CD4-positive, alpha-beta memory T cell (primary cell): ENCODE measurements around the gene FAM78A. TPM values are rescaled to one million over a fixed set of nuclear protein-coding genes. Genes with fewer than 3 reads are reported as not detected.

ENCODE experiments used
- CTCF ChIA-PET: fragments of 350-600 bp; sonication (Branson Sonifier 250); formaldehyde crosslinking; loops from one replicate; lab custom pipeline; 2021; ENCODE audit warnings: inconsistent platforms; ENCODE audit not compliant: partially characterized antibody; lab: Charles Lee
- POLR2A ChIA-PET: fragments of 350-600 bp; sonication (Branson Sonifier 250); formaldehyde crosslinking; loops from one replicate; lab custom pipeline; 2021; ENCODE audit not compliant: partially characterized antibody; lab: Charles Lee
- DNase-seq, 5 donors: peaks; one replicate each; pipeline versions ENCODE4 v3.0.0 to v3.0.0-alpha.2; 2020 to 2022; ENCODE audit warnings: mixed read lengths in 1 of 5
- H3K27ac ChIP-seq: one replicate; pipeline ENCODE4 v1.7.0; 2013; ENCODE audit warnings: low read depth, low read length
- H3K27me3 ChIP-seq: 2 replicates; pipeline ENCODE4 v1.7.0; 2013; ENCODE audit warnings: mild to moderate bottlenecking, low read length, moderate library complexity; ENCODE audit not compliant: insufficient read depth
- H3K36me3 ChIP-seq: 2 replicates; pipeline ENCODE4 v1.7.0; 2013; ENCODE audit warnings: mild to moderate bottlenecking, low read length, moderate library complexity; ENCODE audit not compliant: insufficient read depth
- H3K4me1 ChIP-seq: 2 replicates; pipeline ENCODE4 v1.7.0; 2013; ENCODE audit warnings: mild to moderate bottlenecking, low read length, moderate library complexity; ENCODE audit not compliant: insufficient read depth
- H3K4me3 ChIP-seq, 2 donors: one replicate each; pipeline ENCODE4 v1.7.0; 2013; ENCODE audit warnings: low read length in 2 of 2, mild to moderate bottlenecking in 1 of 2
- H3K9me3 ChIP-seq, 2 donors: one replicate each; pipeline ENCODE4 v1.7.0; 2013; ENCODE audit warnings: low read length in 2 of 2, control low read depth in 1 of 2; ENCODE audit not compliant: control insufficient read depth in 1 of 2
- H3K27ac Mint-ChIP-seq, 7 donors: one replicate each; pipeline ENCODE4 v1.8.0; 2020 to 2021; ENCODE audit warnings: mixed read lengths in 7 of 7, mild to moderate bottlenecking in 6 of 7, inconsistent platforms in 3 of 7, moderate library complexity in 3 of 7
- H3K27me3 Mint-ChIP-seq, 2 donors: one replicate each; pipeline ENCODE4 v1.8.0; 2020 to 2021; ENCODE audit warnings: mixed read lengths in 2 of 2
- H3K36me3 Mint-ChIP-seq, 2 donors: one replicate each; pipeline ENCODE4 v1.8.0; 2020 to 2021; ENCODE audit warnings: mixed read lengths in 2 of 2, inconsistent platforms in 1 of 2, mild to moderate bottlenecking in 1 of 2
- H3K4me1 Mint-ChIP-seq, 4 donors: one replicate each; pipeline ENCODE4 v1.8.0; 2020 to 2021; ENCODE audit warnings: mixed read lengths in 4 of 4, mild to moderate bottlenecking in 1 of 4
- H3K4me3 Mint-ChIP-seq, 8 donors: one replicate each; pipeline ENCODE4 v1.8.0; 2020 to 2021; ENCODE audit warnings: mixed read lengths in 8 of 8, mild to moderate bottlenecking in 7 of 8, moderate library complexity in 6 of 8, inconsistent platforms in 3 of 8
- H3K9me3 Mint-ChIP-seq, 8 donors: one replicate each; pipeline ENCODE4 v1.8.0; 2020 to 2021; ENCODE audit warnings: mixed read lengths in 8 of 8, mild to moderate bottlenecking in 5 of 8, inconsistent platforms in 3 of 8, moderate library complexity in 1 of 8
- intact Hi-C: fragments of 100-400 bp; cut with micrococcal nuclease; formaldehyde crosslinking; loops from one replicate; pipeline ENCODE4 v1.15.1; 2023
- polyA plus RNA-seq, 2 donors: library from polyadenylated mRNA; unstranded; fragments of 300-500 nt; fragmentation: Illumina TruSeq; gene quantifications; one replicate each; pipeline ENCODE4 v1.2.3, GENCODE V29; 2021
- total RNA-seq, 2 experiments: library from RNA; stranded (reverse); gene quantifications; one replicate each; pipeline ENCODE4 v1.2.3, GENCODE V29; 2021

FAM78A gene
- total and polyA plus RNA-seq, 4 experiments from 2014 or later, result 5.5 to 93.5 (median 61.3) TPM

- H3K27me3 ChIP-seq, result no peaks in the 10 kb centered on the region
- Mint-ChIP-seq H3K27me3 (no peaks in the 10 kb centered on the region), H3K36me3 (no peaks in the 10 kb centered on the region), H3K27ac (no peak overlapping the region), H3K4me3 (no peak overlapping the region), H3K4me1 (peaks cover 9 to 13% (median 12%) of the 10 kb centered on the region in 4 donors), H3K9me3 (no peaks in the 10 kb centered on the region)
- intact Hi-C loops, result no loop called here
- no peak overlapping the region for H3K4me3 ChIP-seq
- no peak for DNase-seq
- H3K27ac ChIP-seq, result no peak overlapping the region
- no peaks in the 10 kb centered on the region for H3K9me3 ChIP-seq
- ChIA-PET CTCF (interaction anchor here (1.7 kb wide), 1 partner anchor 29 kb away, joined by 4 read pairs; no protein-coding TSS in a partner anchor), POLR2A (interaction anchor here (0.6 to 0.9 kb wide), 3 partner anchors 30 to 193 kb away, joined by 3 to 4 read pairs (median 4); no protein-coding TSS in a partner anchor)
- H3K36me3 ChIP-seq, result no peaks in the 10 kb centered on the region
- H3K4me1 ChIP-seq, result peaks cover 12% of the 10 kb centered on the region
Observed at GRCh38 chr9:131307974-131308373, 31.7 kb upstream of the FAM78A start.

GRCh38 chr9:131306397-131307004, 30.2 kb upstream of the FAM78A start:
- Mint-ChIP-seq H3K36me3 (no peaks in the 10 kb centered on the region), H3K4me1 (peaks cover 9 to 13% (median 11%) of the 10 kb centered on the region in 4 donors), H3K27me3 (no peaks in the 10 kb centered on the region), H3K4me3 (no peak overlapping the region), H3K9me3 (no peaks in the 10 kb centered on the region), H3K27ac (peak overlapping the region in 3 of 7 donors; percentile 55 to 74 (median 70))
- H3K4me1 ChIP-seq, result peaks cover 12% of the 10 kb centered on the region
- H3K36me3 ChIP-seq, result no peaks in the 10 kb centered on the region
- H3K4me3 ChIP-seq, result no peak overlapping the region
- POLR2A ChIA-PET, result no interaction called here
- intact Hi-C loops, result no loop called here
- no peaks in the 10 kb centered on the region for H3K27me3 ChIP-seq
- DNase-seq, result no peak
- no peak overlapping the region for H3K27ac ChIP-seq
- H3K9me3 ChIP-seq, result no peaks in the 10 kb centered on the region
- CTCF ChIA-PET, result interaction anchor here (0.6 to 0.7 kb wide), 2 partner anchors 50 to 455 kb away, joined by 3 to 4 read pairs; no protein-coding TSS in a partner anchor

GRCh38 chr9:131304676-131305355, 28.5 kb upstream of the FAM78A start:
- H3K27me3 ChIP-seq, result no peaks in the 10 kb centered on the region
- no peaks in the 10 kb centered on the region for H3K36me3 ChIP-seq
- Mint-ChIP-seq H3K36me3 (no peaks in the 10 kb centered on the region), H3K4me1 (no peaks in the 10 kb centered on the region), H3K4me3 (no peak overlapping the region), H3K27me3 (no peaks in the 10 kb centered on the region), H3K9me3 (no peaks in the 10 kb centered on the region), H3K27ac (peak overlapping the region in 1 of 7 donors; percentile 4)
- ChIA-PET CTCF (no interaction called here), POLR2A (no interaction called here)
- intact Hi-C loops, result no loop called here
- H3K4me1 ChIP-seq, result no peaks in the 10 kb centered on the region
- no peaks in the 10 kb centered on the region for H3K9me3 ChIP-seq
- no peak for DNase-seq
- no peak overlapping the region for H3K4me3 ChIP-seq
- no peak overlapping the region for H3K27ac ChIP-seq

- H3K4me3 ChIP-seq, result no peak overlapping the region
- Mint-ChIP-seq H3K36me3 (no peaks in the 10 kb centered on the region), H3K27me3 (no peaks in the 10 kb centered on the region), H3K4me3 (no peak overlapping the region), H3K27ac (no peak overlapping the region), H3K9me3 (no peaks in the 10 kb centered on the region), H3K4me1 (no peaks in the 10 kb centered on the region)
- H3K9me3 ChIP-seq, result no peaks in the 10 kb centered on the region
- POLR2A ChIA-PET, result no interaction called here
- CTCF ChIA-PET, result interaction anchor here (1.4 kb wide), 1 partner anchor 123 kb away, joined by 5 read pairs; no protein-coding TSS in a partner anchor
- no peaks in the 10 kb centered on the region for H3K27me3 ChIP-seq
- no peaks in the 10 kb centered on the region for H3K4me1 ChIP-seq
- intact Hi-C loops, result no loop called here
- no peak for DNase-seq
- no peak overlapping the region for H3K27ac ChIP-seq
- H3K36me3 ChIP-seq, result no peaks in the 10 kb centered on the region
Observed at GRCh38 chr9:131303381-131304321, 27.3 kb upstream of the FAM78A start.

- intact Hi-C loops, result no loop called here
- Histone ChIP-seq H3K27me3 (no peaks in the 10 kb centered on the region), H3K27ac (no peak overlapping the region), H3K4me3 (no peak overlapping the region), H3K9me3 (no peaks in the 10 kb centered on the region), H3K4me1 (no peaks in the 10 kb centered on the region), H3K36me3 (no peaks in the 10 kb centered on the region)
- H3K4me3 Mint-ChIP-seq, result no peak overlapping the region
- H3K36me3 Mint-ChIP-seq, result no peaks in the 10 kb centered on the region
- ChIA-PET CTCF (interaction anchor here (1.4 kb wide), 1 partner anchor 122 kb away, joined by 5 read pairs; no protein-coding TSS in a partner anchor), POLR2A (no interaction called here)
- DNase-seq, result no peak
- no peak overlapping the region for H3K27ac Mint-ChIP-seq
- H3K27me3 Mint-ChIP-seq, result no peaks in the 10 kb centered on the region
- no peaks in the 10 kb centered on the region for H3K4me1 Mint-ChIP-seq
- no peaks in the 10 kb centered on the region for H3K9me3 Mint-ChIP-seq
Observed at GRCh38 chr9:131302244-131303075, 26.1 kb upstream of the FAM78A start.

GRCh38 chr9:131300444-131300843, 24.1 kb upstream of the FAM78A start:
- Histone ChIP-seq H3K36me3 (no peaks in the 10 kb centered on the region), H3K27me3 (no peaks in the 10 kb centered on the region), H3K4me3 (no peak overlapping the region), H3K27ac (no peak overlapping the region), H3K9me3 (no peaks in the 10 kb centered on the region), H3K4me1 (no peaks in the 10 kb centered on the region)
- Mint-ChIP-seq H3K27me3 (no peaks in the 10 kb centered on the region), H3K4me1 (peaks cover 0 to 3% (median 0%) of the 10 kb centered on the region in 4 donors), H3K4me3 (no peak overlapping the region), H3K36me3 (no peaks in the 10 kb centered on the region), H3K27ac (no peak overlapping the region), H3K9me3 (no peaks in the 10 kb centered on the region)
- intact Hi-C loops, result no loop called here
- ChIA-PET POLR2A (no interaction called here), CTCF (interaction anchor here (0.7 to 1.0 kb wide), 2 partner anchors 36 to 79 kb away, joined by 3 to 4 read pairs; no protein-coding TSS in a partner anchor)
- no peak for DNase-seq
